UCSD-AML1 (cell line): ENCODE results near the gene IGSF9B.

ENCODE experiments used
- DNase-seq: peaks from one replicate; lab custom pipeline; 2025; ENCODE audit not compliant: unreplicated experiment; lab: John Stamatoyannopoulos, UW

IGSF9B gene

DNA sequence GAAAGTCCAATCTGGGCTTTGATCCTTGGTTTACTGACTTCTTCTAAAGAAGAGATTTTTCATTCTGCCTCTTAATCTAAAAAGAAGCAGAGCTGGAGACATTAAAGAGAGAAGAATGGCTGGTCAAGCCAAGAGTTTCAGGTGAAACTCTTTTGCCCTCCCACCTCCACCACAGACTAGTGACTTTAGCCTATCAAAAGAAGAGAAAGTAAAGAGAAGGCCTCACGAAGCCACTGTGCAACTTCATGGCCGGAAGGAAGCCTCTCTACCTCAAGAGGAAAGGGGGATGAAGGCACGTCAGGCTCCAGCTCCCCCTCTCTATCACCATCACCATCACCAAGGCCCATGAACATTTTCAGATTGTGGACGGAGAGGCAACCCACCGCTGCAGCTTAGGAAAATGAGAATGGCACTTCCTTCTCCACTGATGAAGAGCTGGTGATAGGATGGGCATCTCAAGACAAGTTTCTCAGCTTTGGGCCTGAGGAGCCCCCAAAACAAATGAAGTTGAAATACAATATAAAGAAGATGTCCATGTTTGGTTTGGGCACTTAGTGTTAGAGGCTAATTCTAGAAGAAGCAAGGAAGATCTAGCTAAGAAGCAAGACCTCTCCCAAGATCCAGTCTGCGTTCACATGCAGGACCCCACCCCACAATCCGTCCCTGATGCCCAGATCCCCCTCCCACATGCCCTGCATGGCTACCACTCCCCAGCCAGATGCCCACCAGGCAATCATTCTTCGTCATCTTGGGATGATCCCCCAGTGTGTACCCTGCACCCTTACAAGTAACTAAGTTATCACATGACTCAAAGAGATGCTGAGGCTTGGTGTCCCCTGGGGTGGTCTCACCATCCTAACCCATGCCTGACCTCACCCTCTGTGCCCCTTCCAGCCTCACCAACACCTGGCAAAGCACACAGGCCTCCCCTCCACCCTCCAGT, 52.6 kb downstream of the IGSF9B start:
- no peak for DNase-seq

DNA sequence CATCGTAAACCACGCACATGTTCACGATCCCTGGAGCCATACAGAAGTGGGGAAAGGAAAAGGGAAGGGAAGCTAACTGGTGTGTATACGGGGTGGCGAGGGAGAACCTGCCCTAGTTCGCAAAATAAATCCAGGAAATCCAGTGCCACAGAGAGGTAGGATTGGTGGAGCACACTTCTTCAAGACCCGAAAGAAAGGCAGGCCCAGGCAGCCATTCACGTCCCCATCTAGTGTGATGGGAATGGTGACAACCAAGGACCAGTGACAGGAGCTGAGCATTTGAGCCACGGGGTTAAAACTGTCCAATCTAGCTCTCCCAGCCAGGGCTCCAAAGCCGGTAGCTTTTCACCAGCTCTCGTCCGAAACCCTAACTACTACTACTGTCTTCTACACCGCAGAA, 53.7 kb downstream of the IGSF9B start:
- DNase-seq, result no peak

DNA sequence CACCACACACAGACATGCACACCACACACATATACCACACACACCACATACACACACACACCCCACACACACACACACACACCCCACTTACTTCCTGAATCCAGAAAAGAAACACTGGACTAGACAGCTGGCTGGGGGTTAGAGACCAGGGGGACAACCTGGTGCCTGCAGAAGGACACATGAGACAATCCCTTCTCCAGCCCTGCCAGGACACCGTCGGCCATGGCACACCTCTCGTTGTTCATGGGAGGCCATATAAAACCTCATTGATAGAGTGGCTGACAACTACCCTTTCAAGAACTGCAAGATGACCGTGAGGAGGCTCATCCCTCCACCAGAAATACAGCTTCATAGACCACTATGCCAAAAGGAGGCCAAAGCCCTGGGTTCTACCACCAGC, 54.3 kb downstream of the IGSF9B start:
- no peak for DNase-seq

DNA sequence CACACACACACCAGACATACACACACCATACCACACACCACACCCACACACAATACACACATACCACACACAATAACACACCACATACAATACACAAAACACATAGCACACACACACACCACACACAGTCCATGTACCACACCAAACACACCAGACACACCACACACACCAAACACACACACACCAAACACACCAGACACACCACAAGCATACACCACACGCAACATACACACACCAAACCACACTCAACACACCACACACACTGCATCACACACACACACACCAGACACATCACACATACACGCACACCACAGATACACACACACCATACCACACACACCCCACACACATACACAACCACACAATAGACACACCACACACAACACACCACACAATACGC, 54.8 kb downstream of the IGSF9B start:
- no peak for DNase-seq

DNA sequence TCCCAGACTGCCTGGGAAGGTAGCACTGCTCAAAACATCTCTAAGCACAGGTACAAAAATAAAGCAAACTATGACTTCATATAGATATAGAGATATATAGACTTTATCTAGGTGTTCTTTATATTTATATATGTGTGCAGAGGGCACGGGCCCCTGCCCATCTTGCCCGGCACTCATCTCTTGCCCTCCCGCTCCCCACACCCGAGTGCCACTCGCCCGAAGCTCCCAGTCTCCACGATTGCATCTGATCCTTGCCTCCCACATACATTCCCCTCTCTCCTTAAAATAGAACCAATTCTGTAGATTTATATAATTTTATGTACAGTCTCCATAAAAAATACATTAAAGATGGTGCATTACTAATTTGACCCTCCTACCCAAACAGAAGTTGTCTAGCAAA, 55.5 kb downstream of the IGSF9B start:
- no peak for DNase-seq

DNA sequence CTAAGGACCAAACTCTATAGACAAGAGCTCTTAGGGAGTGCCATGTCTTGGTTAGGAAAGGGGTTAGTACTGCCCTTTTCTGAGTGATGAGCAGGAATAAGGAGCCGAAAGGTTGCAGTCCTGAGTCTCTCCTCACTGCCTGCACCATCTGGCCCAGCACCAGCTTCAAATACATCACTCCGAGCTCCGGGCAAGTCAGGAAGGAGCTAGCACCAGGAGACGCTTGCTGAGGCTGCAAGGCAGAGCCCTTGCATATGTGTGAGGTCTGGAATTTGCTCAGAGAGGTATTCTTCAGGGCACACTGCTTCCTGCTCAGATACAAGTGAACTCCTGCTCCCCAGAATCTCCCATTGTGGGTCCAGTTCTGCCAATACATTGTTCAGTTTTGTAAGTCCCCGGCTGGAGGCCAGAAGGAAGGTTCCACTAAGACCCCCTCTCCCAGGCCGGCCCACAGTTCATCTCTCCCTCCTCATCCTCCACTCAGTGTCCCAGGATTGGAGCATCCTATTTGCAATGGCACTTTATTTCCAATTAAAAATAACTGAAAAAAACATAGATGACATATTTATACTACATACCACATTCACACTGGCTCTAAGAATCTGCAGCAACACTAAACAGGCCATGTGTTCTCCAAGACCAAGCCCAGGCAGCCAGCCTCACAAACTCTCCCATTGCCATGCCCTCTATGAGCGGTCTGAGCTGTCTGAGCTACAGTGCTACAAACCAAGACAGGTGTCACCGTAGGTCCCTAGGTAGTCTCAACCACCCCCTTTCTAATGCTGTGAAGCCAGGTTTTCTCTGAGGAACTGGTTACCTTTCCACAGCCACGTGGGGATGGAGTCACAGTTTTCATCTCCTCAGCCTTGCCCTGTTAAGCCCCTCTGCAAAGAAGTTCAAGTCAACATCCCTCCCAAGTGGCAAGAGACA, 56.3 kb downstream of the IGSF9B start:
- DNase-seq, result no peak

DNA sequence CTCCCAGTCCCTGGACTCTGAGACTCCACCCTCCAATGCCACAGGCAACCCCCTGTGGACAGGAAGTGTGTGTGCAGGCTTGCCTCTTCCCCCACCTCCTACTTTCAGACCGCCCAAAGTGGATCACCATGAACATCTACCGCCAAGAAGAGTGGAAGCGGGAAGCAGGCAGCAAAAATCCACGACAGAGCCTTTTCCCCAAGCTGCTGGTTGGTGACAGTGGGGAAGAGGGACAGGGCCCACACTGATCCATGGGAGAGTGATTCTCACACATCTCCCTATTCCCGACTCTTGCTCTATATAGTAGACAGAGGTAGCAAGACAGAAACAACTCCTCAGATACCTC, 58.0 kb downstream of the IGSF9B start:
- DNase-seq, result no peak

DNA sequence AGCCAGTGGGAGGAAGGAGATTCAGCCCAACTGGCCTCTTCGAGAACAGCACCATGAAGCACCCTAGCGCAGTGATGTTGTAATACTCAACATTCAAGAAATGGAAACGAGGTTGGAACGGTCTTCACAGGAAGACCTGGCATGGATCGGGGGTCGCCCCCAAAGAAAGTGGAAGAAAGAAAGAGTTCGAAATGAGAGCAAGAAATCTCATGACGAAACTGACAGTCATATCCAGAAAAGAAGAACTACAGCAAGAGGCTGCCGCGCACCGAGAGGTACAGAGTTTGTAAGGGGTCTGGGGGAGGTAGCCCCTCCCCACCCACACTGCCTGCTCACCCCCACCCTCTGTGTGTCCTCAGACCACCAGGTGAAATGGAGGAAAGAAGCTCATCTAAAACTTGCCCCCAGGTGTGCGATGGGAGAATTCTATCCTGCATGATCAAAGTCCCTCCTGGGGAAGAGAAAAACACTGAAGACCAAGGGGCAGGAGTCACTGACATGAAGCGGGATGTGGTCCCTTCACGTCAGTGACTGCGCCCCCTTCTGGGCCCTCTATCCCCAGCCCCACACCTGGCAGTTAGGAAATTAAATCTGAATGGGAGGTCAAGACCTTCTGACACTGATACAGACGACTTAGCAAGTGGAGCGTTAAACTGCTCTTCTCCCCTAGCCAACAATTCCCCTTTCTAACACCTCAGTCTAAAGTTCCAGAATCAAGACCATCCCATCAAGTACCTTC, 58.6 kb downstream of the IGSF9B start:
- no peak for DNase-seq

DNA sequence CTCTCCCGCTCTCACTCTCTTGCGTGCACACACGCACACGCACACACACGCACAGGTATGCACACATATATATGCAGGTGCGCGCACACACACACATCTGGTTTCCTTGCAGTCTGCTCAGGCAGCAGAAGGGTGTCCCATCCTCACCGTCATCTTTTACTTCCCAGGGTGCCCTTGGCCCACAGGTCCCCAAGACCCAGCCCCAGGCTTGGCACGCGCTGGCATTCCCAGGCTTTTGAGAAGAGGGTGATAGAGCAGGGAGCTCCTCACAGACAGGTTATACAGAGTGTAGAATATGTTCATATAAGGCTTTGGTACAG, 59.5 kb downstream of the IGSF9B start:
- DNase-seq, result no peak

DNA sequence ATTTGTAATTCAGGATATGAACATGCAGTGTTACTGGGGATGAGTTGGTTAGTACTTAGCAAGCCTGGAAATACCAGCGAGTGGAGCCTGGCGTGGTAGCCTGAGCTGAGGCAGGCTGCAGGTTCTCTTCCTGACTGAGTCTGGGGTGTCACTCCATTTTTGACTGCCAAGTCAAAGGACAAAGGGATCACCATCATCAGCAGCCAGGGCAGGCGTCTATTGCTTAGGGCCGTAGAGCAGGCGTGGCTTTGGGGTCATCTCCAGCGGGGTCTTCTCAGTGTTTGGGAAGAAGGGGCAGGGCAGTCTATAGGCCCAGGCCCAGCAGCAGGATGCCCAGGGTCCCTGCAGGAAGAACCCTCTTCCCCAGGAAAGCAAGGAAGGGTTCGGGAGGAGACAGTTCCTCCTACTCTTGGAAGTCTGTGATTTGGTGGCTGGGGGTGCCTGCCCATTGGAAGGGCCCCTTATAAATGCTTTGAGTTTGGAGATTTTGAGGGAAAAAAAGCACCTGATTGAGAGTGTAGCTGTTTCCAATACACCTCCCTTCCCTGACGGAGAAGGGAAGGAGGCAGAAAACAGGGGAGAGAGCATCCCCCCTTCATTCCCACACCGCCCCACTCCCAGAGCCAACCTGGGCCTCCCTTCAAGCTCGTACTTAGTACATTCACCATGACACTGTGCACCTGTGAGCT, 60.0 kb downstream of the IGSF9B start:
- no peak for DNase-seq

DNA sequence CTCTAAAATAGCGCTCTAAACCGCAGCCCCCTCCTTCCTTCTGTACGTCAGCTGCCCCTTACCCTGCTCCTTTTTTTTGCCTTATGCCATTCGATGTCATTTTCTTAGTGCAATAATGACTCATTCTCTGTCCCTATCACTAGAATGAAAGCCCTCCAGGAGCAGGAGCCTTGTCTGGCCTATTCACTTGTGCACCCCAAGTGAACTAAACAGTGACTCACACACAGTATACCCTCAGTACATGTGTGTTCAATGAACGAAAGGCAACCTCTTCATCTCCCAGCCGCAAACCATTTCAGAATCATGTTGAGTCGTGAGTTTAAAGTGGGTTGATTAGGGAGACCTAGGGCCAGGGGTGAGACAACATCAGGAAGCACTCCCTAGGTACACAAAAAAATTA, 60.7 kb downstream of the IGSF9B start:
- no peak for DNase-seq

DNA sequence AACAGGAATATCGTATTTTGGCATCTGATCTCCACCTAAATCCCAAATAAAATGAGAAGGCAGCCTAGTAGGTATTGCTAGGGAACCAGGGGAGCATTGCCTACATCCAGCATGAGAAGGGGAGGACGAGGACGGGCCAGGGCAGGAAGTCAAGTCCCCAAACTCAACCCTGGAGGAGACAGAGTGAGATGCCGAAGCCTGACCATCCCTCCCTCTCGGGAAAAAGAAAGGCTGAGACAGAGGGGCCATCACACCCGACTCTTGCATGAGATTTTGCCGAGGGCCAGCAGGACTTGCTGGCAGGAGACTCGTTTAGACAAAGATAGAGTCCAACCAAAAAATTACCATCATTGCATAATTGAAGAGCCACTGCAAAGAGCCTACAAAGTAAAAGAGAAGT, 61.2 kb downstream of the IGSF9B start:
- DNase-seq, result no peak

DNA sequence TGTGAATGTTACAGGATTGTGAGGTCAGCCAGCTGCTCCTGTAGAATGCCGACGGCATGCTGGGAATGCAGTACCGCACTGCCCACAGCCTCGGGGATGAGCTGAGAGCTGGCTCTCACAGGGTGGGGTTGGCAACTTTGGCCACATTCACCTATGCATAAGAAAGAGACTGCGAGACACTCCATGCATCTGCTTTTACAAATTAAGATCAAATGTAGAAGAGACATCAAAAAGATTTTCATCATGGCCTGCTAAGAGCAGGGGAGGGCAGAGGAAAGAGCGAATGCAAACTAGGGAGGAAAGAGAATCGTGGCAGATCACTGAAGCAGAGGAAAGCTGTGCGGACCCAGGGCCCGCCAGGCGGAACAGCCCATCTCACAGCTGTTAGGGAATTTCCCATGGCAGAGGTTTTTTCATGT, 61.7 kb downstream of the IGSF9B start:
- no peak for DNase-seq

DNA sequence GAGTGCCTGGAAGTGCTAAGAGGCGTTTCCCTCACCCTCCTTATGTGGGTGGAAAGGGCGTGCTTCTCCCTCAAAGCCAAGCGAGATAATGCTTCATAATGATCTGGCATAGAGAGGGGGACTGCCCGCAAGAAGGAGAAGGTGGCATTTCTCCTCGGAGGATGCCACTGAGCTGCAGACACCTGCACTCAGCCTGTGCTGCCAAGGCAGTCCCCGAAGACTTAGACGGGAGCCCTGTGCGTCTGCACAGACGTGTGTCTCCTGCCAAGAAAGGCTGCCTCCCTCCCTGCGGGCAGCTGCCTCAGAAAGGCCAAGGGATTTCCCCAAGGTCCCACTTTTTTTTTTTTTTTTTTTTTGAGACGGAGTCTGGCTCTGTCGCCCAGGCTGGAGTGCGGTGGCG, 63.4 kb downstream of the IGSF9B start:
- DNase-seq, result no peak

DNA sequence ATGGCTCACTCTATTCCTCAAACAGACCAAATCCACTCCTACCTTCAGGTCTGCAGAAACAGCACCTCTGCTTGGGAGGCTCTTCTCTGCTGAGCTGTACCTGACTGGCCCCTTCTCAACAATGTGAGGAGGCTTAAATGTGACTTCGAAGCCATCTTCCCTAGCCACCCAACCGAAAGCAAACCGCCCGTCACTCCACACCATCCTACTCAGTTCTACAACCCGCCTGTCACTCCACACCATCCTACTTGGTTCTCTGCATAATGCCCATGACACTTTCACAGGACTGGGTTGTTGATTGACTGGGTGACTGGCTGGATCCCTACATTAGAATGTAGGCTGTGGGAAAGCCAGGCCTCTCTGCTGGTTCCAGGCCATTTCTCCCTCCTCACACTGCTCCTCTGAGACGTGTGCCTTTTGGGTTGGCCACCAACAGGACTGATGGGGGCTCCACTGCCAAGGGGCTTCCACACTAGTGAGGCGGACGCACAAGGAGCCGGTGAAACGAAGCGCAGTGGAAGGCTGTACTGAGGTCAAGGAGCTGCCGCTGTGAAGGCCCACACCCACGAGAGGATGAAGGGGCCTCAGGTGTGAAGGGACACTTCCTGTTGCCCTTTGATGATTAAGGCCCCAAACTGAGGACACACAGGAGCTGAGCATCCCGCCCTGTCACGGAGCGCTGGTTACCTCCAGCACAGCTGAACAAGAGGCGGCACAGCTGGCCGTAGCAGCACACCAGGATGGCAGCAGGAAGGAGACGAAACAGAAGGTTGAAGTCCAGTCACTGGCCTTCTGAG, 64.0 kb downstream of the IGSF9B start:
- DNase-seq, result no peak

DNA sequence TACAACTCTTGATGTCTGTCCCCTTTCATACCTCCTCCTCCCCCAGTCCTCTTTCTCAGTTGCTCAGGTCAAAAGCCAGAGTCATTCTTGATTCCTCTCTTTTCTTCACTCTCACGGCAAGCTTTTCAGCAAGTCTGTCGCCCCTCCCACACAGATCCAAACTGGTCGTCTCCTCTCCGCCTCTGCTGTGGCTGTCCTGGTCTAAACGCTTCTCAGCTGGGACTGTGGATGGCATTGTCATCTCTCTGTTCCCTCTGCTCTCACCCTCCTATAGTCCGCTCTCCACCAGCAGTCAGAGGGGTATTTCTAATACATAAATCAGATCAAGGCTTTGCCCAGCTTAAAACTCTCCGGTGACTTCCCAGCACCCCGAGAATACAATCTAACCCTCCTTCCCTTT, 64.6 kb downstream of the IGSF9B start:
- DNase-seq, result no peak

DNA sequence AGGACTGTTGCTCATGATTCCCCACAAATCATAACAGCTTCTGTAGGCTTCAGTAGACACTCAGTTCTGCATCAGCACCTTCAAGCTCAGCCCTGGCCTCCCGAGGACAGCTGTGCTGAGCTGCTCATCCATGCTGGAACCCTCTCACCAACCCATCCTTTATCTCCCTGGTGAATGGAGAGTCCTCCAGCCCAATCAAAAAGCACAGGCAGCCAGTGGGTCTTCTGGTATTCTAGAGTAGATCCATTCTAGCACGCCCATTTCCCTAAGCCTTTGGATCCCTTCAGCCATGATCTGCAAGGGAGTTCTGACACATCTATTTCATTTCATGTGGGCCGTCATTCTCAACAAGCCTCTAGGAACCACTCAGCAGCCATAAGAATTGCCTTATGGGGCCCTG, 66.9 kb downstream of the IGSF9B start:
- DNase-seq, result no peak

DNA sequence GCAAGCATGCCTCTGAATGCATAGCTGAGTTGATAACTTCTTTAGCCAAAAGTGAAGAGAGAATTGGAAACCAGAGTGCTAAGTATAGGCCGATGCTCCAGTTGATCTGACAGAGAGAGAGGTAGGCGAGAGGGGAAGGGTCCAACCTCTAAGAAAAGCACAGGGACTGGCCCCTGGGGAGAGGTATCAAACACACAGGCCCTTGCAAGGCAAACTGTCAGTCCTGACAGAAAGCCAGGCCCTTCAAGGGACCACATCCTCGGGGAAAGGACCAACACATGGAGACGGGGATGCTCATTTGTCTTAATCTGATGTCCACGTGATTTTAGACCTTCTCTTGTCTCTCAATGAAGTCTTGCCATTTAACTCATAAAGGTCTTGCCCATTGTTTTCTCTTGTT, 67.6 kb downstream of the IGSF9B start:
- DNase-seq, result no peak

DNA sequence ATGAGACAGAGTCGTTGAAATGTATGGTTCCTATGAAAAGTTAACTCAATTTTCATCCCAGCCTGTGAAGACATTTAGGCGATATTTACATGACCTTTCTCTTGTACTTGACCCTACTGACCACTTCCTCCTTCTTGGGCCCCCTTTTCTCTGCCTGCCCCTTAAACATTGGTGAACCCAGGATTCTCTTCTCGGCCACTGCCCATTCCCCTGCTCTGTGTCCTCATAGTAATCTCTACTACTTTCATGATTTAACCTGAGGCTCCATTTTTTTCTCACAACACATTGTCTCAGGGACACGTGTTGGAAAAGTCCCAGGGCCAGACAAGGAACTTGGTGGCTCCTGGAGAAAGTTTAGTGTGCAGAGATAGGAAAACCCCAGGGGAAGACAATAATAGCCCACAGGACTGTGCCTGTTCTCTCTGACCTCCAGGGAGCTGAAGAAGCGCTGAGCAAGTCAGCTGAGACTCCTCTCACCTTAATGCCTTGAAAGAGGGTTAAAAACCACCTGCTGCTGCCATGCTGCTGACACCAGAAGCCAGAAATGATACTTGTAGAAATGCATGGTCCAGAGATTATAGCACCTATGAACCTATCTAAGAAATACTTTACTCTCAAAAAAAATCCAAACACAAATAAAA, 69.0 kb downstream of the IGSF9B start:
- no peak for DNase-seq

DNA sequence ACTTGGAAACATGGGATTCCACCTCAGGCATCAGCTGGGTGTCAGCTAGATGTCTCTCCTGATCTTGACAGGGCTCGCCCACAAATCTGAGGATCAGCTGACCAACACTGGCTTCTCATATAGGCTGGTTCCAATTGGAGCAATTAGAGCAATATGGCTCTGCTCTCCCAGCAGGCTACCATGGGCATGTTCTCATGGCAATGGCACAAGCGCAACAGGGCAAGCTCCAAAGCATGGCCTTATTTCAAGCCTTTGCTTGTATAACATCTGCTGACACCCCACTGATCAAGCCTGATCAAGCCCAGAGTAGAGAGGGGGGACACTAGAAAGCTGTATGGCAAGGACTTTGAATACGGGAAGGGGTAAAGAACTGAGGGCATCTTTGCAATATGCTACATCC, 70.7 kb downstream of the IGSF9B start:
- no peak for DNase-seq
